HCT116 (cell line): ENCODE results near the gene FIBCD1.

Source experiments
- EZH2 ChIP-seq: fragments of 200-600 bp; sonication (generic); IDR thresholded peaks from 2 replicates; pipeline ENCODE4 v1.6.1; 2017; ENCODE audit warnings: antibody characterized with exemption, mixed run types
- EZH2phosphoT487 ChIP-seq: fragments of 200-600 bp; IDR thresholded peaks from 2 replicates; pipeline ENCODE4 v1.6.1; 2018; ENCODE audit warnings: antibody characterized with exemption, borderline replicate concordance
- JUND ChIP-seq: IDR thresholded peaks from 2 replicates; pipeline ENCODE4 v1.6.1; 2012
- POLR2A ChIP-seq: IDR thresholded peaks from 2 replicates; pipeline ENCODE4 v1.7.0; 2011; ENCODE audit warnings: borderline replicate concordance; ENCODE audit not compliant: insufficient read depth, insufficient read length; ENCODE audit errors: extremely low read depth
- POLR2AphosphoS5 ChIP-seq: IDR thresholded peaks from 2 replicates; pipeline ENCODE4 v1.6.1; 2011; ENCODE audit warnings: mild to moderate bottlenecking, low read depth, low read length, moderate library complexity
- SIN3A ChIP-seq: IDR thresholded peaks from 2 replicates; pipeline ENCODE4 v1.6.1; 2012; ENCODE audit warnings: low read depth
- SP1 ChIP-seq: IDR thresholded peaks from 2 replicates; pipeline ENCODE4 v1.6.1; 2012; ENCODE audit warnings: low read depth
- TCF7L2 ChIP-seq: IDR thresholded peaks from 2 replicates; pipeline ENCODE4 v1.7.0; 2011; ENCODE audit warnings: borderline replicate concordance, inconsistent platforms; ENCODE audit not compliant: insufficient read depth, insufficient read length; ENCODE audit errors: extremely low read depth
- TF ChIP-seq, protein P1 (sequence below): IDR thresholded peaks from 2 replicates; pipeline ENCODE4 v1.6.1; 2012
- TF ChIP-seq, protein P2 (sequence below), 3 experiments: fragments of 200-600 bp in 1 of 3; sonication (generic) in 1 of 3; IDR thresholded peaks in 2 of 3; conservative IDR thresholded peaks in 1 of 3; 2 replicates each; pipeline ENCODE4 v1.5.1; 2012 to 2017; ENCODE audit warnings: low read depth in 2 of 3, low read length in 2 of 3, antibody characterized with exemption in 1 of 3, borderline replicate concordance in 1 of 3, control low read depth in 1 of 3, mild to moderate bottlenecking in 1 of 3, mixed read lengths in 1 of 3, mixed run types in 1 of 3, moderate library complexity in 1 of 3; ENCODE audit not compliant: insufficient read depth in 1 of 3
- TF ChIP-seq, protein P3 (sequence below): IDR thresholded peaks from 2 replicates; pipeline ENCODE4 v1.6.1; 2012; ENCODE audit warnings: low read depth
- TF ChIP-seq, protein P4 (sequence below): IDR thresholded peaks from 2 replicates; pipeline ENCODE4 v1.6.1; 2011; ENCODE audit warnings: mild to moderate bottlenecking, low read length, moderate library complexity; ENCODE audit not compliant: insufficient replicate concordance; ENCODE audit errors: extremely low read depth

DNA sequence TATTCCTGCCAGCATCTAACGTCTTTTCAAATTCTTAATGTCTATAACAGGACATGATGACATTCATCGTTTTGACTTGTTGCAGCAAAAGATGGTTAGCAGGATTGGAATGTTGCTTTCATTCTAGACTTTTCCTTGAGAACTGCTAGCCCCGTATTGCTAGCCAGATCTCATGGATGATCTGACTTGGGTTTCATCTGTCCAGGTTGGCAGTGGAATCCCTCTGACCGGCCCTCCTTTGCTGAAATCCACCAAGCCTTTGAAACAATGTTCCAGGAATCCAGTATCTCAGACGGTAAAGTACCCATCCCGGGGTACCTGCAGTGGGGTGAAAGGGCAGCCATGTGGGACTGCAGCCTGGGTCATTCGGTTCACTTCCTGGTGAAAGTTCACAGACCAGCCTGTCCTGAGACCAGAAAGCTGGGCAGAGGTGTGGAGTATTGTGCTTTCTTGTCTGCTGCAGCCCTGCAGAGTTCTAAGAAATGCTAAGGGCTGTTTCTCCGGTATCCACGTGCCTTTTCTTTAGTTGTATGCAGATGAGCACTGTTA, 59.1 kb downstream of the FIBCD1 start:
- no peak for TF ChIP-seq EZH2phosphoT487
- TF ChIP-seq, protein P1, sequence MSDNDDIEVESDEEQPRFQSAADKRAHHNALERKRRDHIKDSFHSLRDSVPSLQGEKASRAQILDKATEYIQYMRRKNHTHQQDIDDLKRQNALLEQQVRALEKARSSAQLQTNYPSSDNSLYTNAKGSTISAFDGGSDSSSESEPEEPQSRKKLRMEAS = no peak
- no peak for TF ChIP-seq TCF7L2
- TF ChIP-seq, protein P2, sequence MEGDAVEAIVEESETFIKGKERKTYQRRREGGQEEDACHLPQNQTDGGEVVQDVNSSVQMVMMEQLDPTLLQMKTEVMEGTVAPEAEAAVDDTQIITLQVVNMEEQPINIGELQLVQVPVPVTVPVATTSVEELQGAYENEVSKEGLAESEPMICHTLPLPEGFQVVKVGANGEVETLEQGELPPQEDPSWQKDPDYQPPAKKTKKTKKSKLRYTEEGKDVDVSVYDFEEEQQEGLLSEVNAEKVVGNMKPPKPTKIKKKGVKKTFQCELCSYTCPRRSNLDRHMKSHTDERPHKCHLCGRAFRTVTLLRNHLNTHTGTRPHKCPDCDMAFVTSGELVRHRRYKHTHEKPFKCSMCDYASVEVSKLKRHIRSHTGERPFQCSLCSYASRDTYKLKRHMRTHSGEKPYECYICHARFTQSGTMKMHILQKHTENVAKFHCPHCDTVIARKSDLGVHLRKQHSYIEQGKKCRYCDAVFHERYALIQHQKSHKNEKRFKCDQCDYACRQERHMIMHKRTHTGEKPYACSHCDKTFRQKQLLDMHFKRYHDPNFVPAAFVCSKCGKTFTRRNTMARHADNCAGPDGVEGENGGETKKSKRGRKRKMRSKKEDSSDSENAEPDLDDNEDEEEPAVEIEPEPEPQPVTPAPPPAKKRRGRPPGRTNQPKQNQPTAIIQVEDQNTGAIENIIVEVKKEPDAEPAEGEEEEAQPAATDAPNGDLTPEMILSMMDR (IDR thresholded peaks at IDR 0.05 in 2 of 3, conservative IDR thresholded peaks at IDR 0.05 in 1 of 3; ENCODE audit: borderline replicate concordance in 1 of 3, insufficient read depth in 1 of 3, low read depth in 2 of 3, low read length in 2 of 3) = no peak
- TF ChIP-seq SIN3A = no peak
- TF ChIP-seq, protein P3, sequence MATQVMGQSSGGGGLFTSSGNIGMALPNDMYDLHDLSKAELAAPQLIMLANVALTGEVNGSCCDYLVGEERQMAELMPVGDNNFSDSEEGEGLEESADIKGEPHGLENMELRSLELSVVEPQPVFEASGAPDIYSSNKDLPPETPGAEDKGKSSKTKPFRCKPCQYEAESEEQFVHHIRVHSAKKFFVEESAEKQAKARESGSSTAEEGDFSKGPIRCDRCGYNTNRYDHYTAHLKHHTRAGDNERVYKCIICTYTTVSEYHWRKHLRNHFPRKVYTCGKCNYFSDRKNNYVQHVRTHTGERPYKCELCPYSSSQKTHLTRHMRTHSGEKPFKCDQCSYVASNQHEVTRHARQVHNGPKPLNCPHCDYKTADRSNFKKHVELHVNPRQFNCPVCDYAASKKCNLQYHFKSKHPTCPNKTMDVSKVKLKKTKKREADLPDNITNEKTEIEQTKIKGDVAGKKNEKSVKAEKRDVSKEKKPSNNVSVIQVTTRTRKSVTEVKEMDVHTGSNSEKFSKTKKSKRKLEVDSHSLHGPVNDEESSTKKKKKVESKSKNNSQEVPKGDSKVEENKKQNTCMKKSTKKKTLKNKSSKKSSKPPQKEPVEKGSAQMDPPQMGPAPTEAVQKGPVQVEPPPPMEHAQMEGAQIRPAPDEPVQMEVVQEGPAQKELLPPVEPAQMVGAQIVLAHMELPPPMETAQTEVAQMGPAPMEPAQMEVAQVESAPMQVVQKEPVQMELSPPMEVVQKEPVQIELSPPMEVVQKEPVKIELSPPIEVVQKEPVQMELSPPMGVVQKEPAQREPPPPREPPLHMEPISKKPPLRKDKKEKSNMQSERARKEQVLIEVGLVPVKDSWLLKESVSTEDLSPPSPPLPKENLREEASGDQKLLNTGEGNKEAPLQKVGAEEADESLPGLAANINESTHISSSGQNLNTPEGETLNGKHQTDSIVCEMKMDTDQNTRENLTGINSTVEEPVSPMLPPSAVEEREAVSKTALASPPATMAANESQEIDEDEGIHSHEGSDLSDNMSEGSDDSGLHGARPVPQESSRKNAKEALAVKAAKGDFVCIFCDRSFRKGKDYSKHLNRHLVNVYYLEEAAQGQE = no peak
- no peak for TF ChIP-seq SP1
- no peak for TF ChIP-seq JUND
- TF ChIP-seq POLR2A = no peak
- no peak for TF ChIP-seq EZH2
- TF ChIP-seq POLR2AphosphoS5 = no peak
- TF ChIP-seq, protein P4, sequence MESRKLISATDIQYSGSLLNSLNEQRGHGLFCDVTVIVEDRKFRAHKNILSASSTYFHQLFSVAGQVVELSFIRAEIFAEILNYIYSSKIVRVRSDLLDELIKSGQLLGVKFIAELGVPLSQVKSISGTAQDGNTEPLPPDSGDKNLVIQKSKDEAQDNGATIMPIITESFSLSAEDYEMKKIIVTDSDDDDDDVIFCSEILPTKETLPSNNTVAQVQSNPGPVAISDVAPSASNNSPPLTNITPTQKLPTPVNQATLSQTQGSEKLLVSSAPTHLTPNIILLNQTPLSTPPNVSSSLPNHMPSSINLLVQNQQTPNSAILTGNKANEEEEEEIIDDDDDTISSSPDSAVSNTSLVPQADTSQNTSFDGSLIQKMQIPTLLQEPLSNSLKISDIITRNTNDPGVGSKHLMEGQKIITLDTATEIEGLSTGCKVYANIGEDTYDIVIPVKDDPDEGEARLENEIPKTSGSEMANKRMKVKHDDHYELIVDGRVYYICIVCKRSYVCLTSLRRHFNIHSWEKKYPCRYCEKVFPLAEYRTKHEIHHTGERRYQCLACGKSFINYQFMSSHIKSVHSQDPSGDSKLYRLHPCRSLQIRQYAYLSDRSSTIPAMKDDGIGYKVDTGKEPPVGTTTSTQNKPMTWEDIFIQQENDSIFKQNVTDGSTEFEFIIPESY = no peak
